ENCODE results near the gene LXN.

DNA sequence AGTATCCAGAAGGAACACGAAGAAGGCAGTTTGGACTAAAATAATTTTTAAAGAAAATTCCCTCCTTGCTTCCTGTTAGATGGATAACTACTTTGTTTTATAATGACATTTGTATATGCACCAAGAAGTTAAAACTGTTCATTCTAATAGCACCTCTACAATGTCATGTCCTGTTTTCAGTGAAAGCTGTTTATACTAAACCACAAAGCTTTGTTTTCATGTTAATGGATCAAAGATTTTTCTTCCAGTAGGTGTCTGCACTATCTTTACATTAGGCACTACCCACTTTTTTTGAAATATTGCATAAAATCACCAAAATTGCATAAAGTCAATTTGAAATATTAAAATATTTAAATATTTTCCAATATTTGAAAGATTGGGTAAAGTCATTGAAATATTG, 49.7 kb upstream of the LXN start:
- TF ChIP-seq, protein P1, sequence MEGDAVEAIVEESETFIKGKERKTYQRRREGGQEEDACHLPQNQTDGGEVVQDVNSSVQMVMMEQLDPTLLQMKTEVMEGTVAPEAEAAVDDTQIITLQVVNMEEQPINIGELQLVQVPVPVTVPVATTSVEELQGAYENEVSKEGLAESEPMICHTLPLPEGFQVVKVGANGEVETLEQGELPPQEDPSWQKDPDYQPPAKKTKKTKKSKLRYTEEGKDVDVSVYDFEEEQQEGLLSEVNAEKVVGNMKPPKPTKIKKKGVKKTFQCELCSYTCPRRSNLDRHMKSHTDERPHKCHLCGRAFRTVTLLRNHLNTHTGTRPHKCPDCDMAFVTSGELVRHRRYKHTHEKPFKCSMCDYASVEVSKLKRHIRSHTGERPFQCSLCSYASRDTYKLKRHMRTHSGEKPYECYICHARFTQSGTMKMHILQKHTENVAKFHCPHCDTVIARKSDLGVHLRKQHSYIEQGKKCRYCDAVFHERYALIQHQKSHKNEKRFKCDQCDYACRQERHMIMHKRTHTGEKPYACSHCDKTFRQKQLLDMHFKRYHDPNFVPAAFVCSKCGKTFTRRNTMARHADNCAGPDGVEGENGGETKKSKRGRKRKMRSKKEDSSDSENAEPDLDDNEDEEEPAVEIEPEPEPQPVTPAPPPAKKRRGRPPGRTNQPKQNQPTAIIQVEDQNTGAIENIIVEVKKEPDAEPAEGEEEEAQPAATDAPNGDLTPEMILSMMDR (IDR thresholded peaks at IDR 0.05; ENCODE audit: insufficient read depth, low read depth, low read length) = no peak
- TF ChIP-seq EZH2 (IDR thresholded peaks at IDR 0.05; ENCODE audit: insufficient read depth, low read length) = no peak
